ENCODE measurements around the gene RIPOR2.

DNA sequence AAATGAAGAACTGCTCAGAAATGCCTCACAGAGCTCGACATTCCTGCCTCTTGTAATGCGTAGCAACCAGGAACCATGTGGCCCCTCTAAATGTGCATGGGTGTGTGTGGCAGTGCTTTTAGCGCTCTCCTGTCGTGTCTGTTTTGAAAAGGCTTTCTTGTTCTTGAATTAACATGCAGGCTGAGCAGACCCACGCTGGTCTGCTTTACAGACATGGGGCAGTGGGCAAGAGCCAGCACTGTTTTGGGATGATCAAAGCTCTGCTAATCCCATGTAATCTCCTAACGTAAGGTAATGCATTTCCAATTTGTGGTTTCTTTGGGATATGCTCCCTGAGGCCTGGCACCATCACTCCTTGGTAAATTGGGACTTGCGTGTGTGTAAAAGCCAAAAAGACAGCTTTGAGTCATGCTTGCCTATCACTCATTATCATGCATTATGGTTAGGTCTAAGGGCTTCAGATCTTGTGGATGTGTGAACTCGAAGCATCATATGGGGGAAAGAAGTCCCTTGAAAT lies 11.8 kb downstream of the RIPOR2 start:
- no peak for TF ChIP-seq POLR2AphosphoS5 (IDR thresholded peaks at IDR 0.05; ENCODE audit: borderline replicate concordance, low read depth, low read length)
- TF ChIP-seq EZH2 (IDR thresholded peaks at IDR 0.05) = no peak
- TF ChIP-seq FOXP2 (optimal IDR thresholded peaks at IDR 0.05; ENCODE audit: control extremely low read depth, extremely low read length, insufficient read depth) = no peak
